HepG2 (cell line): ENCODE results near the gene LDLRAD4. TPM values are rescaled to one million over a fixed set of nuclear protein-coding genes. Genes with fewer than 3 reads are reported as not detected.

Experiments
- ATAC-seq: fragments of 200-7000 bp; cut with Tn5 transposase; 3 replicates; pipeline ENCODE4 v1.9.1; 2020; ENCODE audit warnings: mild to moderate bottlenecking, moderate library complexity
- BruUV-seq: library from RNA; stranded (reverse); fragments of 400-500 nt; replicated peaks from 2 replicates; lab custom pipeline; 2021; lab: Mats Ljungman, UMichigan
- CTCF ChIA-PET: fragments of 300-600 bp; formaldehyde crosslinking; extraction: SDS; loops from one replicate; lab custom pipeline; 2021; ENCODE audit warnings: low total read pairs, inconsistent platforms, low intra/inter-chr PET ratio; lab: Yijun Ruan, JAX
- POLR2A ChIA-PET: fragments of 350-600 bp; sonication (Branson Sonifier 250); formaldehyde crosslinking; loops from one replicate; lab custom pipeline; 2020; ENCODE audit warnings: antibody characterized with exemption, inconsistent platforms; lab: Yijun Ruan, JAX
- DNase-seq: peaks from one replicate; pipeline ENCODE4 v3.0.0-alpha.2; 2015; ENCODE audit warnings: low spot score
- FAIRE-seq: peaks from 3 replicates; lab custom pipeline; 2011; peaks lifted over from hg19 to GRCh38; lab: Jason Lieb, UNC
- H2AFZ ChIP-seq: one replicate; pipeline ENCODE4 v1.6.1; 2011; ENCODE audit warnings: low read length, inconsistent platforms
- H3K27ac ChIP-seq: fragments of 300-600 bp; 3 replicates; pipeline ENCODE4 v1.8.0; 2011; ENCODE audit warnings: mixed run types, mild to moderate bottlenecking, mixed read lengths, low read length, inconsistent platforms; ENCODE audit not compliant: insufficient read depth; ENCODE audit errors: extremely low read length
- H3K27me3 ChIP-seq, 2 experiments: fragments of 200-600 bp in 1 of 2; 2 replicates in 1 of 2; 3 replicates in 1 of 2; pipeline versions ENCODE4 v1.6.0 to v1.8.0; 2011; ENCODE audit warnings: low read length in 2 of 2, mild to moderate bottlenecking in 2 of 2, moderate library complexity in 2 of 2, inconsistent platforms in 1 of 2; ENCODE audit not compliant: insufficient read depth in 2 of 2, control insufficient read depth in 1 of 2
- H3K36me3 ChIP-seq, 2 experiments: fragments of 200-600 bp in 1 of 2; replicated peaks in 1 of 2; 2 replicates in 1 of 2; 3 replicates in 1 of 2; pipeline versions ENCODE4 v1.5.1 to v1.8.0; 2011; ENCODE audit warnings: low read length in 2 of 2, inconsistent platforms in 1 of 2; ENCODE audit not compliant: insufficient read depth in 2 of 2, control insufficient read depth in 1 of 2
- H3K4me1 ChIP-seq: 2 replicates; pipeline ENCODE4 v1.5.1; 2012; ENCODE audit warnings: low read length, inconsistent platforms; ENCODE audit not compliant: insufficient read depth
- H3K4me2 ChIP-seq: 2 replicates; pipeline ENCODE4 v1.6.0; 2011; ENCODE audit warnings: low read depth, low read length, inconsistent platforms
- H3K4me3 ChIP-seq, 3 experiments: fragments of 200-600 bp in 1 of 3; sonication (generic), shearing (Covaris generic) in 1 of 3; replicated peaks in 1 of 3; 2 replicates each; pipeline ENCODE4 v1.5.1; 2011 to 2016; ENCODE audit warnings: low read length in 3 of 3, inconsistent platforms in 2 of 3, low read depth in 2 of 3, mild to moderate bottlenecking in 2 of 3, control low read depth in 1 of 3, mixed read lengths in 1 of 3; ENCODE audit not compliant: insufficient read depth in 1 of 3
- H3K79me2 ChIP-seq: one replicate; pipeline ENCODE4 v1.6.1; 2011; ENCODE audit warnings: low read length, inconsistent platforms; ENCODE audit not compliant: insufficient read depth
- H3K9ac ChIP-seq: 2 replicates; pipeline ENCODE4 v1.6.0; 2011; ENCODE audit warnings: mild to moderate bottlenecking, low read depth, low read length, inconsistent platforms; ENCODE audit not compliant: insufficient read depth
- H3K9me3 ChIP-seq: 2 replicates; pipeline ENCODE4 v1.5.1; 2012; ENCODE audit warnings: mild to moderate bottlenecking, low read length
- H4K20me1 ChIP-seq: 2 replicates; pipeline ENCODE4 v1.6.0; 2011; ENCODE audit warnings: inconsistent platforms, mild to moderate bottlenecking, low read length, moderate library complexity; ENCODE audit not compliant: insufficient read depth
- HOXA3 ChIP-seq: sonication (generic); formaldehyde crosslinking; IDR thresholded peaks from 2 replicates; pipeline ENCODE4 v1.5.0; 2020; ENCODE audit warnings: missing genetic modification reagents
- NCOA5 ChIP-seq: sonication (generic); formaldehyde crosslinking; IDR thresholded peaks from 2 replicates; pipeline ENCODE4 v1.4.0; 2020; ENCODE audit warnings: missing genetic modification reagents
- NFIC ChIP-seq: IDR thresholded peaks from 2 replicates; pipeline ENCODE4 v1.6.1; 2012; ENCODE audit warnings: mild to moderate bottlenecking, low read length, inconsistent platforms
- PAX8 ChIP-seq: sonication (generic); formaldehyde crosslinking; IDR thresholded peaks from 2 replicates; pipeline ENCODE4 v1.8.0; 2022; ENCODE audit warnings: mild to moderate bottlenecking, missing genetic modification reagents, borderline replicate concordance
- TSC22D2 ChIP-seq: sonication (generic); formaldehyde crosslinking; IDR thresholded peaks from 2 replicates; pipeline ENCODE4 v1.5.1; 2020; ENCODE audit warnings: missing genetic modification reagents, mild to moderate bottlenecking, borderline replicate concordance
- ZFAT ChIP-seq: sonication (generic); formaldehyde crosslinking; conservative IDR thresholded peaks from 2 replicates; pipeline ENCODE4 v1.8.1; 2023; ENCODE audit warnings: missing genetic modification reagents, inconsistent platforms
- ZNF503 ChIP-seq: sonication (generic); formaldehyde crosslinking; IDR thresholded peaks from 2 replicates; pipeline ENCODE4 v1.4.0; 2020; ENCODE audit warnings: missing genetic modification reagents
- ZNF775 ChIP-seq: sonication (generic); formaldehyde crosslinking; IDR thresholded peaks from 2 replicates; pipeline ENCODE4 v1.4.0; 2020; ENCODE audit warnings: missing genetic modification reagents, mild to moderate bottlenecking, moderate library complexity, borderline replicate concordance
- WGBS: methylation state at CpG from one replicate; pipeline ENCODE4 v1.1.6; 2017; ENCODE audit warnings: low lambda C conversion rate; 5-methylcytosine and 5-hydroxymethylcytosine counted together
- in situ Hi-C: cut with HindIII; loops from 2 replicates; pipeline ENCODE4 v1.10.0; 2017; ENCODE audit warnings: low pct_unique_long_range_greater_than_20kb; ENCODE audit not compliant: extremely low pct_ligation_motif_present
- intact Hi-C: fragments of 100-400 bp; cut with micrococcal nuclease; formaldehyde crosslinking; loops from one replicate; pipeline ENCODE4 v1.10.0; 2022; ENCODE audit not compliant: unreplicated experiment
- polyA plus RNA-seq, 8 experiments: library from polyadenylated mRNA; depleted of rRNA in 3 of 8; stranded (reverse) in 7 of 8; unstranded in 1 of 8; fragments of >200 nt; fragmentation: Illumina TruSeq in 4 of 8; extraction: Trizol in 4 of 8; gene quantifications; 2 replicates each; pipeline versions ENCODE4 v1.2.1 to v1.2.3, GENCODE V29; 2011 to 2016; ENCODE audit warnings: low read depth in 4 of 8, missing spikeins in 1 of 8, mixed read lengths in 1 of 8; ENCODE audit not compliant: insufficient read depth in 1 of 8
- total RNA-seq, 5 experiments: library from RNA; depleted of rRNA; stranded (reverse); fragments of >200 nt; fragmentation: Illumina TruSeq; extraction: Trizol; gene quantifications; 2 replicates each; pipeline ENCODE4 v1.2.3, GENCODE V29; 2016; ENCODE audit warnings: low read depth in 1 of 5

The LDLRAD4 gene
- total and polyA plus RNA-seq, 2 of the 13 experiments (the other 11 are each of a cell fraction or from before 2014, with no cell fraction given) = 13.6 to 20.9 TPM

GRCh38 chr18:13532406-13533075 lies 314.0 kb downstream of the LDLRAD4 start (continued):
- TF ChIP-seq NCOA5 (CRISPR knock-in tag) = no peak
- TF ChIP-seq ZFAT (CRISPR knock-in tag) = no peak
- no peak for TF ChIP-seq HOXA3 (CRISPR knock-in tag)

GRCh38 chr18:13534631-13535030 lies 316.1 kb downstream of the LDLRAD4 start:
- intact Hi-C loops = no loop called here
- DNase-seq (no peak), FAIRE-seq (no peak), ATAC-seq (no peak)
- H3K79me2 ChIP-seq = no peaks in the 10 kb centered on the region
- H3K27ac ChIP-seq = no peak overlapping the region
- no peak overlapping the region for H2AFZ ChIP-seq
- H3K4me3 ChIP-seq = no peak overlapping the region
- POLR2A ChIA-PET = no interaction called here
- TF ChIP-seq ZNF503 (CRISPR knock-in tag) = no peak
- no peak for TF ChIP-seq NFIC
- TF ChIP-seq PAX8 (CRISPR knock-in tag) = no peak
- TF ChIP-seq ZNF775 (CRISPR knock-in tag) = no peak
- no peak for TF ChIP-seq TSC22D2 (CRISPR knock-in tag)
- CTCF ChIA-PET = no interaction called here
- H3K4me1 ChIP-seq = peaks cover 59% of the 10 kb centered on the region
- in situ Hi-C loops = loop anchor here (10.0 kb wide), 1 partner anchor 310 kb away; no protein-coding TSS in a partner anchor
- no peaks in the 10 kb centered on the region for H3K36me3 ChIP-seq
- H3K9me3 ChIP-seq = no peaks in the 10 kb centered on the region
- no peaks in the 10 kb centered on the region for H4K20me1 ChIP-seq
- BruUV-seq = no TSS peak
- H3K27me3 ChIP-seq = no peaks in the 10 kb centered on the region
- WGBS = 92% methylated on average over 4 of the region's 4 CpGs
- no peak overlapping the region for H3K9ac ChIP-seq
- no peak overlapping the region for H3K4me2 ChIP-seq
